HEK293T (cell line): Measurements from ENCODE around the gene FNBP1L.

ENCODE experiments used
- CTBP1 ChIP-seq: fragments of 450-650 bp; IDR thresholded peaks from 2 replicates; pipeline ENCODE4 v1.6.1; 2016; ENCODE audit warnings: borderline replicate concordance
- FOXM1 ChIP-seq: fragments of 450-650 bp; IDR thresholded peaks from 2 replicates; pipeline ENCODE4 v1.6.1; 2017; ENCODE audit warnings: mild to moderate bottlenecking, borderline replicate concordance
- L3MBTL2 ChIP-seq: fragments of 450-650 bp; conservative IDR thresholded peaks from 2 replicates; pipeline ENCODE4 v1.6.1; 2016; ENCODE audit warnings: mild to moderate bottlenecking
- SP1 ChIP-seq: fragments of 450-650 bp; IDR thresholded peaks from 2 replicates; pipeline ENCODE4 v1.6.1; 2017

DNA sequence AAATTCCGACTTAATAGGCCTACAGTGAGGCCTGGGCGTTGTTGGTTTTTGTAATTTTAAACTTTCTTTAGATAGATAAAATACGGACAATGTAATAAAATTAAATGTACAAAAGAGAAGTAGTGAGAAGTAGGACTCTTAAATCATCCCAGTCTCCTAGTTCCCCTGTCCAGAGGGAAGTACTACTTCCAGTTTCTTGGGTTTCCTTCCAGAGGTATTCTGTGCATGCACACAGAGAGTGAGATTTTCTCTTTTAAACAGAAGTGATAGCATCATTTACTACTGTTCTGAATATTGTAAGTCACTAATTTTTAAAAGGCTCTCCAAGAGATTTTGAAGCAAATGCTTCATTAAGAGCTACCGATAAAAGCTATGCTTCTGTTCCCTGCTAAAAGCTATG lies 7.2 kb upstream of the FNBP1L start:
- TF ChIP-seq FOXM1, result no peak
- no peak for TF ChIP-seq SP1
- no peak for TF ChIP-seq CTBP1
- no peak for TF ChIP-seq L3MBTL2
